ENCODE results near the gene EPS8L2.
"Not testable (repeated sequence)": the region's sequence is repeated elsewhere in the genome, so short reads cannot be mapped to it uniquely, and the experiment has no call there.

The EPS8L2 gene

GRCh38 chr11:726278-727220 is 20.5 kb downstream of the EPS8L2 start:
- DNase-seq (ENCODE audit: low read depth) = peak; percentile 34

GRCh38 chr11:727281-727701 is 21.3 kb downstream of the EPS8L2 start:
- no peak for DNase-seq (ENCODE audit: low read depth)

DNA sequence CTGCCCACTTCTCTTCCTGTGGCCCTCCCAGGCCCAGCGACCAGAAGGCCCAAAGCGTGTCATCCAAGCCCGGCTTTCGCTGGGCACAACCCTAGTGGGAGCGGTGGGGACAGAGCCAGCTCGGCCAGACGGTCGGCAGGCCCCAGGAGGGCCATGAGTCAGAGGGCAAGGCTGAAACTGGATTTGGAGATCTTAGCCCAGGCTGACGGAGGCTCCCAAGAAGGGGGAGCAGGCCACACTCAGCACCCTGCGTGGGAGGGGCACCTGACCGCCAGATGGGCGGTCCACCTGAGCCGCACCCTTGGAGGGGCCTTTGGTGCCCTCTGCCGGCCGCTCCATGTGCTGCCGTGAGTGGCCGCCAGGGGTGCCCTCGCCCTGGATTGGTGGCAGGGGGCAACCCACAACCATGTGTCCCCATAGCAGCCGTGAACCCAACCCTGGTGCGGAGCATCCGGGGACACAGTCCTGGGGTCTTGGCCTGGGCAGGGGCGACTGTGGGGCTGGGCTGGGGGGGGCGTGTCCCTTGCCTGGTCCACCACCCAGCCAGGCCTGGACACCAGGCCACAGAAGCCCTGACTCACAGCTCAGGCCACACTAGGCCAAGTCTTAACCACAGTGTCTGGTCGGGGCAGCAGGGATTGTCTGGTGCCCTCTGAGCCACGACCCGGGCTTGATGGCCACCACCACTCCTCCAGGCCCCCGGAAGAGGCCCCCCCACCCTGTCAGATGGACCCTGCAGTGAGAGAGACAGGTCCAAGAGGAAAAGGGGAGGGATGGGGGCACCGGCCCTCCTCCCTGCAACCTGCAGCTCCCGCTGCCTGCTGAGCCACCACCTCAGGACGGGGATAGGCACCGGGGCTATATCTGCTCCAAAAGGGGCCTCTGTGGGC is 22.1 kb downstream of the EPS8L2 start:
- DNase-seq (ENCODE audit: low read depth) = peak; percentile 61

- no peak for DNase-seq (ENCODE audit: low read depth)
Observed at GRCh38 chr11:728901-729491, 23.0 kb downstream of the EPS8L2 start.

GRCh38 chr11:729492-730074 is 23.6 kb downstream of the EPS8L2 start:
- DNase-seq (ENCODE audit: low read depth) = no peak

DNA sequence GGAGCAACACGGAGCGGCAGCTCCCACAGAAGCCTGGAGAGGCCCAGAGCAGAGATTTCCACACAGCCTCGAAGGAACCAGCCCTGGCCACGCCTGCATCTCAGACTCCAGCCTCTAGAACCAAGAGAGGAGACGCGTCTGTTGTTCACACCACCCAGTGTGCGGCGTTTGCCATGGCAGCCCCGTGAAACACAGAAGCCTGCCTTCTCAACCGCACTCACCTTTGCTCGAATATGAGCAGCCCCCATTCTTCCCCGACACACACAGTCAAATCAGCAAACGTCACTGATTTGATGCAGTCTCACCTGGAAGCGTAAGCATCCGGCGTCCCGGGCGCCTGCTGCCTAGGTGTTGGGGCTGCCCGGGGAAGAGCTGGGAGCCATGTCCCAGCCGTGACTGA is 27.0 kb downstream of the EPS8L2 start:
- no peak for DNase-seq (ENCODE audit: low read depth)

DNA sequence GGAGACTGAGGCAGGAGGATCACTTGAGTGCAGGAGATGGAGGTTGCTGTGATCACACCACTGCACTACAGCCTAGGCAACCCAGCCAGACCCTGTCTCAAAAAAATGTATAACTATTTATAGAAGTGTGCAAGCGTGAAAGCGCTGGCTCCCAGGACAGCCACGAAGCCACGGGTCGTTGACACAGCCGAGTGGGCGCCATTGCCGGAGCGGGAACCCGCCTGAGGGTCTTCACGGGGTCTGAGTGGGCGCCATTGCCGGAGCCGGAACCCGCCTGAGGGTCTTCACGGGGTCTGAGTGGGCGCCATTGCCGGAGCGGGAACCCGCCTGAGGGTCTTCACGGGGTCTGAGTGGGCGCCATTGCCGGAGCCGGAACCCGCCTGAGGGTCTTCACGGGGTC is 28.5 kb downstream of the EPS8L2 start:
- DNase-seq (ENCODE audit: low read depth) = not testable (repeated sequence)

DNA sequence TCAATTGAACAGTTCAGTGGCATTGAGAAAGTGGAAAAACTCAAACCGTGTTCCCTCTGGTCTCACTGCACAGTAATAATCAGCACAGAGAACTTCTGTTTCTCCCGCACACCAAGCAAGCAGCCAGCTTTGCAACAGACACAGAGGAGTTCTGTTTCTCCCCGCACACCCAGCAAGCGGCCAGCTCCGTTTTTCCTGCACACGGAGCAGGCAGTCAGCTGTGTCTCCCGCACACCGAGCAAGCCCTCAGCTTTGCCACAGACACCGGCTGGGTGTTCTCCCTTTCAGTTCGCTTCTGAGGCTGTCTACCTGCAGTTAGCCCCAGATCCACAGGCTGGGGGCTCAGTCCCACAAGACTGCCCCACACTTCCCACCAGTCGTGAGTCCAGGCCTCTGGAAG is 31.3 kb downstream of the EPS8L2 start:
- no peak for DNase-seq (ENCODE audit: low read depth)

GRCh38 chr11:737899-738298 is 31.9 kb downstream of the EPS8L2 start:
- not testable (repeated sequence) for DNase-seq (ENCODE audit: low read depth)

DNA sequence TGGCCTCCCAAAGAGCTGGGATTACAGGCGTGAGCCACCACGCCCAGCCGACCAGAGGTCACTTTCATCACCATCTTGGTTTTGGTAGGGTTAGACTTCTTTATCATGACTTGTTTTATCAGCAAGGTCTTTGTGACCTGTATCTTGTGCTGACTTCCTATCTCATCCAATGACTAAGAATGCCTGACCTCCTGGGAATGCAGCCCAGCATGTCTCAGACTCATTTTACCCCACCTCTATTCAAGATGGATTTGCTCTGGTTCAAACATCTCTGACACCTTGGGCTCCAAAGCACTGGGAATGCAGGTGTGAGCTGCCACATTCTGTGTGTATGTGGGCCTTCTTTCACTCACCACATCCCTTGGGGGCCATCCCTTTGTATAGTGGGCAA is 36.1 kb downstream of the EPS8L2 start:
- no peak for DNase-seq (ENCODE audit: low read depth)

GRCh38 chr11:742571-743201 is 36.7 kb downstream of the EPS8L2 start:
- no peak for DNase-seq (ENCODE audit: low read depth)

DNA sequence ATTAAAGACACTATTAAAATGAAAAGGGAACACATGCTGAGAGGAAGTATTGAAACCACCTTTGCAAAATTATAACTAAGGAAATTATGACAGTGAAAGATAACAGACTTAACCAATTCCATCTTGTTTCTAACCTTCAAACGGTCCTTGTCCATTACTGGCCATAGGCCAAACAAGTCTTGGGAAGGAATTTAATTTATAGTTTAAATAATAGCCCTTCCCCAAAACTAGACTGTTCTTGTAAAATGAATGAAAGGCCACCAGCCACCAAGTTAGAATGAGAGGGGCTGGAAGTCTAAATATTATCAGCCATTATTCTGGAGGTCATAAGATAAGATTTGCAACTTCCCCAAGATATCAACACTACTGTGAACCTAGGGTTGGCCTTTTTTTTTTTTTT is 39.4 kb downstream of the EPS8L2 start:
- DNase-seq (ENCODE audit: low read depth) = no peak

DNA sequence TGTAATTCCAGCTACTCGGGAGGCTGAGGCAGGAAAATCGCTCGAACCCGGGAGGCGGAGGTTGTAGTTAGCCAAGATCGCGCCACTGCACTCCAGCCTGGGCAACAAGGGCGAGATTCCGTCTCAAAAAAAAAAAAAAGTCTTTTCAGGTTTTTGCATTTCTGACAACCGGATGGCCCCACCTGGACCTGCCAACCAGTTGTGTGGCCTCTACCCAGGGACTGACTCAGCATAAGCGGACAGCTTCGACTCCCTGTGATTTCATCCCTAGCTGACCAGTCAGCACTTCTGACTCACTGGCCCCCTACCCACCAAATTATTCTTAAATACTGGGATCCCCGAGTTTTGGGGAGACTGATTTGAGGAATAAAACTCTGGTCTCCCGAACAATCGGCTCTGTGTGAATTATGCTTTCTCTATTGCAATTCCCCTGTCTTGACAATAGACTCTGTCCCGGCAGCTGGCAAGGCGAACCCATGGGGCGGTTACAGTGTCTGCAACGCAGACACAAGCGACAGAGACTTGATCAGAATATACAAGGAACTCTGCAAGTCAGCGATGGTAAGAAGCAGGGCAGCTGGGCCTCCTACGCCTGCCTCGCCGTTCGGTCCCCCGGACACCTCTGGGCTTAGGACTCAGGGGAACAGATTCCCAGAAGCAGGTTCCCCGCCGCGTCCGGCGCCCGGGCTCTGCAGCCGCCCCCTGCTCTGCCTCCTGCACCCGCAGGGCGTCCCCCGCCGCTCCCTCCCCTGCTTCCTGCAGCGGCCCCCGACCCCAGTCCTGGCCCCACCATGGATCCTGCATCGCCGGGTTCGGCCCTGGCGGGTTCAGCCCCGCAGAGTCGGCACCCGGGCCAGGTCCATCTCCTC is 40.5 kb downstream of the EPS8L2 start:
- no peak for DNase-seq (ENCODE audit: low read depth)

DNA sequence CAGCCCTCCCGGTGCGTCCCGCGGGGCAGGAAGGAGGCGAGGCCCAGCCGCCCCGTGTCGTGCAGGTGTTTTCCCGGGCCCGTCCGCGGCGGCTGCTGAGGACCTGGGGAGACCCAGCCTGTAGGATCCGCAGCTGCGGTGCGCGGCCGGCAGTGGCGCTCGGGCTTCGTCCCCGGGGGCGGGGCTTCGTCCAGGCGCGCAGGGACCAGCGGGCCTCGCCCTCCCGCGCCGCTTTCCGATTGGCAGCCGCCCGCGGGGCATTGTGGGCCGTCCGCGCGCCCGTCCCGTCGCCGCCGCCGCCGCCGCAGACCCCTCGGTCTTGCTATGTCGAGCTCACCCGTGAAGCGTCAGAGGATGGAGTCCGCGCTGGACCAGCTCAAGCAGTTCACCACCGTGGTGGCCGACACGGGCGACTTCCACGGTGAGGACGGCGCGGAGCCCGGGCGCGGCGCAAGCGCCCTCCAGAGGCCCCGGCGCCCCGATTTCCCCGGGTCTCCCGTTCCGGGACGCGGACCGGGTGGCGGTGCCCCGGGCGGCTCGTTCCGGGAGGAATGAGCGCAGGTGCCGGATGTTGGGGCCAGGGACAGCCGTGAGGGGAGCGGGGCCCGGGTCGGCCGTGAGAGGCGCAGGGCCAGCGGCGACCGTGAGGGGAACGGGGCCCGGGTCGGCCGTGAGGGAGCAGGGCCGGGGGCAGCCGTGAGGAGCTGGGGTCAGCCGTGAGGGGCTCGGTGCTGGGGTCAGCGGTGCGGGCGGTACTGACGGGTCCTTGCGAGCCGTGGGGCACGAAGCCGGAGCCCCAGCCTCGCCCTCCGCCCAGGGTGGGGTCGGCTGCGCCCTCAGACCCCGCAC is 41.4 kb downstream of the EPS8L2 start, which contains the start of gene TALDO1:
Gene TALDO1 (plus strand): TSS at position 307 of the 849 bp plus-strand sequence. CDS start 18 bp downstream, at position 325.
- DNase-seq (ENCODE audit: low read depth) = peak; percentile 70

- DNase-seq (ENCODE audit: low read depth) = no peak
Observed at GRCh38 chr11:748007-748359, 42.0 kb downstream of the EPS8L2 start.

DNA sequence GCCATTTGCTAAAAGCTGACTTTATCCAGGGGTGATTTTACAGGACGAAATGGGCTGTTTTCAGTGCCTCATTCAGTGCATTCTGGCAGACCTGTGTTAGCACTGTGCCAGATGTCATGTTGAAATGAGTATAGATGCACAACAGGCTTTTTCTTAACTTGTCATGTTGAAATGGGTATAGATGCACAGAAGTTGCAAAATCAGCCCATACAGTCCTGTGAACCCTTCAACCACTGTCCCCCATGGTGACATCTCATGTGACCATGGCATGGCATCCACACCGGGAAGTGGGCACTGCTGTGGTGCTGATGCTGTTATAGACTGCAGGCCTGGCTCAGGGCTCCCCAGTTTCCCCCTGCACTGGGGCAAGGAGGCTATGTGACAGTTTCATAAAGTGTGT is 43.7 kb downstream of the EPS8L2 start:
- no peak for DNase-seq (ENCODE audit: low read depth)

DNA sequence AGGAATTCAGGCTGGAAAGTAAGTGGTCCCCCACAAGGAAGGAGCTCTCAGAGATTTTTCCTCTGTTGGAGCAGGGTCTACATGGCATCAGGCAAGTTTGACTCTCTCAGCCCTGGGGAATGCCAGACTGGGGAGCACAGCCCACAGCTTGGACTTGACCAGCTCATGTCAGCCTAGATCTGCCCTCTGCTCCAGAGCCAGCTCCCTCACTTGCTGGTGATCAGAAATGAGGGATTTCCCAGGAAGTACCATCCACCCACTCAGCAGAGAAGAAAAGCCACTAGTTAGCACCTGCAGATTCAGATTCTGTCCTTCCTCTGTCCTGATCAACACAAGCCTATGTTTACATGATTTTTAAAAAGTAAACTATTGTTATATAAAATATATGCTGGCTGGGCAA is 54.2 kb downstream of the EPS8L2 start:
- DNase-seq (ENCODE audit: low read depth) = no peak

- DNase-seq (ENCODE audit: low read depth) = no peak
Observed at GRCh38 chr11:761526-762108, 55.6 kb downstream of the EPS8L2 start.

DNA sequence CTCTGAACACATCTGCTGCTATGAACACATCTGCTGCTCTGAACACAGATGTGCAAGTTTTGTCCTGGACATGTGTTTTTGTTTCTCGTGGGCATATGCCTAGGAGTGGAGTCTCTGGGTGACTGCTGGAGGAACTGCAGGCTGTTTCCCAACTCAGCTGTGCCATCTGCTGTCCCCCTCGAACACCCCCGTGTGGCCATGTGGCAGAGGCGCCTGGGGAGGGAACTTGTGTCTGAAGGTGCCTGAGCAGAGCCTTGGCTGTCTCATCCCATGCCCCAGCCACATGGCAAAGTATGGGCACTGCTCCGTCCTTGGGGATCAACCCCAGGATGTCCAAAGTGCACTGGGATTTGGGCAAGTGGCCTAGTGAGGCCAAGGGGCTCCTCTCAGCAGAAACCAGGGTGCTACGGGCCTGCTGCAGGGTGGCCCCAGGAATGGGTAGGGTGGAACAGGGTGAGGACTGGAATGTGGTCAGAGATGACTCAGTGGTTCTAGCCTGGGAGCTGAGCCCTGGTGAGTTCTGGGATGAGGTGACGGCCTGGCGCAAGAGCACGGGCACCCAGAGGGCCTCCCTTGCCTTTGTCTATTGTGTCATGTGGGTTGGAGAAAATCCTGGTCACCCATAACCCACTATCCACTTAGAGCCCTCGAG is 56.5 kb downstream of the EPS8L2 start:
- no peak for DNase-seq (ENCODE audit: low read depth)

All from activated T-helper 1 cell treated with Interleukin-2 at 50 U/mL for 16 hours (primary cell).